Retinal pigment epithelial cell (primary cell): ENCODE results near the gene AAK1.

Experiments used
- DNase-seq: peaks from one replicate; pipeline ENCODE4 v3.0.0-alpha.2; 2010; ENCODE audit warnings: low read depth
- H3K4me3 ChIP-seq: 2 replicates; pipeline ENCODE4 v1.5.1; 2011; ENCODE audit warnings: mild to moderate bottlenecking, low read length, control low read depth, moderate library complexity
- CTCF ChIP-seq: conservative IDR thresholded peaks from 2 replicates; pipeline ENCODE4 v1.5.1; 2011; ENCODE audit warnings: low read depth, low read length, control low read depth, inconsistent platforms

Gene AAK1

GRCh38 chr2:69512446-69512845, 131.1 kb downstream of the AAK1 start:
- no peak for TF ChIP-seq CTCF
- H3K4me3 ChIP-seq: no peak overlapping the region

GRCh38 chr2:69510204-69510603, 133.3 kb downstream of the AAK1 start:
- H3K4me3 ChIP-seq: no peak overlapping the region
- no peak for TF ChIP-seq CTCF
- no peak for DNase-seq

More at GRCh38 chr2:69512446-69512845, 131.1 kb downstream of the AAK1 start:
- DNase-seq: no peak

- no peak for DNase-seq
- no peak for TF ChIP-seq CTCF
- H3K4me3 ChIP-seq: no peak overlapping the region
Measured at GRCh38 chr2:69509750-69510140, 133.8 kb downstream of the AAK1 start.

- no peak overlapping the region for H3K4me3 ChIP-seq
- DNase-seq: no peak
- no peak for TF ChIP-seq CTCF
Measured at GRCh38 chr2:69509011-69509749, 134.4 kb downstream of the AAK1 start.

- no peak overlapping the region for H3K4me3 ChIP-seq
- TF ChIP-seq CTCF: no peak
- no peak for DNase-seq
Measured at GRCh38 chr2:69505710-69506109, 137.8 kb downstream of the AAK1 start.

- no peak for DNase-seq
- no peak overlapping the region for H3K4me3 ChIP-seq
- no peak for TF ChIP-seq CTCF
Measured at GRCh38 chr2:69501301-69501700, 142.2 kb downstream of the AAK1 start.

- H3K4me3 ChIP-seq: no peak overlapping the region
- no peak for TF ChIP-seq CTCF
- DNase-seq: no peak
Measured at GRCh38 chr2:69499966-69500365, 143.6 kb downstream of the AAK1 start.
